Trophoblast cell (in vitro differentiated cells and primary cell): Measurements from ENCODE around the gene RAPGEF2.

Experiments used
- DNase-seq, 2 donors: peaks; one replicate each; pipeline ENCODE4 v3.0.0-alpha.2; 2016
- H2AFZ ChIP-seq: 2 replicates; pipeline ENCODE4 v1.6.1; 2013; ENCODE audit warnings: low read length, moderate library complexity, mild to moderate bottlenecking; ENCODE audit not compliant: insufficient read depth, poor library complexity
- H2AK5ac ChIP-seq: 2 replicates; pipeline ENCODE4 v1.6.1; 2013; ENCODE audit warnings: mild to moderate bottlenecking, low read length
- H2BK120ac ChIP-seq: 2 replicates; pipeline ENCODE4 v1.6.1; 2013; ENCODE audit warnings: low read length, mild to moderate bottlenecking, moderate library complexity; ENCODE audit not compliant: insufficient read depth, poor library complexity
- H2BK12ac ChIP-seq: 2 replicates; pipeline ENCODE4 v1.6.1; 2013; ENCODE audit warnings: mild to moderate bottlenecking, low read length, moderate library complexity
- H2BK5ac ChIP-seq: 2 replicates; pipeline ENCODE4 v1.6.1; 2013; ENCODE audit warnings: low read length, low read depth, moderate library complexity, mild to moderate bottlenecking; ENCODE audit not compliant: poor library complexity
- H3K14ac ChIP-seq: 2 replicates; pipeline ENCODE4 v1.6.1; 2013; ENCODE audit warnings: mild to moderate bottlenecking, low read length
- H3K18ac ChIP-seq: 2 replicates; pipeline ENCODE4 v1.6.1; 2013; ENCODE audit warnings: mild to moderate bottlenecking, low read length
- H3K23ac ChIP-seq: 2 replicates; pipeline ENCODE4 v1.6.1; 2013; ENCODE audit warnings: low read length
- H3K27ac ChIP-seq: 2 replicates; pipeline ENCODE4 v1.5.1; 2013; ENCODE audit warnings: low read depth, mild to moderate bottlenecking, inconsistent platforms, low read length, moderate library complexity
- H3K27me3 ChIP-seq: 2 replicates; pipeline ENCODE4 v1.6.1; 2013; ENCODE audit warnings: inconsistent platforms, mild to moderate bottlenecking, low read length, moderate library complexity; ENCODE audit not compliant: insufficient read depth
- H3K36me3 ChIP-seq, 2 experiments: 1 replicate in 1 of 2; 2 replicates in 1 of 2; pipeline ENCODE4 v1.6.1; 2013; ENCODE audit warnings: low read length in 2 of 2, mild to moderate bottlenecking in 2 of 2, moderate library complexity in 1 of 2; ENCODE audit not compliant: insufficient read depth in 2 of 2, control insufficient read depth in 1 of 2
- H3K4ac ChIP-seq: 2 replicates; pipeline ENCODE4 v1.6.1; 2013; ENCODE audit warnings: low read depth, mild to moderate bottlenecking, low read length, moderate library complexity
- H3K4me1 ChIP-seq, 2 experiments: 1 replicate in 1 of 2; 2 replicates in 1 of 2; pipeline ENCODE4 v1.6.1; 2013; ENCODE audit warnings: low read length in 2 of 2, mild to moderate bottlenecking in 2 of 2, moderate library complexity in 1 of 2; ENCODE audit not compliant: insufficient read depth in 2 of 2, control insufficient read depth in 1 of 2
- H3K4me2 ChIP-seq: 2 replicates; pipeline ENCODE4 v1.6.1; 2013; ENCODE audit warnings: inconsistent platforms, mild to moderate bottlenecking, low read length, moderate library complexity
- H3K4me3 ChIP-seq: 2 replicates; pipeline ENCODE4 v1.5.1; 2013; ENCODE audit warnings: mild to moderate bottlenecking, low read depth, low read length, inconsistent platforms
- H3K79me1 ChIP-seq: one replicate; pipeline ENCODE4 v1.6.1; 2013; ENCODE audit warnings: low read length
- H3K79me2 ChIP-seq: 2 replicates; pipeline ENCODE4 v1.6.1; 2013; ENCODE audit warnings: low read length, mild to moderate bottlenecking; ENCODE audit not compliant: control insufficient read depth, insufficient read depth, poor library complexity
- H3K9ac ChIP-seq: 2 replicates; pipeline ENCODE4 v1.6.1; 2013; ENCODE audit warnings: mild to moderate bottlenecking, low read length
- H3K9me3 ChIP-seq: 2 replicates; pipeline ENCODE4 v1.6.1; 2013; ENCODE audit warnings: low read depth, mild to moderate bottlenecking, control low read depth, inconsistent platforms, low read length; ENCODE audit not compliant: insufficient read depth
- H4K12ac ChIP-seq: 2 replicates; pipeline ENCODE4 v1.6.1; 2013; ENCODE audit warnings: low read depth, mild to moderate bottlenecking, low read length, moderate library complexity
- H4K8ac ChIP-seq: 2 replicates; pipeline ENCODE4 v1.6.1; 2013; ENCODE audit warnings: low read depth, mild to moderate bottlenecking, low read length, moderate library complexity
- H4K91ac ChIP-seq: one replicate; pipeline ENCODE4 v1.6.1; 2013; ENCODE audit warnings: low read depth, mild to moderate bottlenecking, low read length, moderate library complexity
- WGBS: extraction: QIAGEN DNeasy Blood & Tissue Kit; methylation state at CpG from one replicate; pipeline ENCODE4 v1.1.7; 2013; ENCODE audit warnings: missing lambda C conversion rate; ENCODE audit not compliant: insufficient read length, insufficient coverage; ENCODE audit errors: extremely low coverage; 5-methylcytosine and 5-hydroxymethylcytosine counted together

Gene RAPGEF2

DNA sequence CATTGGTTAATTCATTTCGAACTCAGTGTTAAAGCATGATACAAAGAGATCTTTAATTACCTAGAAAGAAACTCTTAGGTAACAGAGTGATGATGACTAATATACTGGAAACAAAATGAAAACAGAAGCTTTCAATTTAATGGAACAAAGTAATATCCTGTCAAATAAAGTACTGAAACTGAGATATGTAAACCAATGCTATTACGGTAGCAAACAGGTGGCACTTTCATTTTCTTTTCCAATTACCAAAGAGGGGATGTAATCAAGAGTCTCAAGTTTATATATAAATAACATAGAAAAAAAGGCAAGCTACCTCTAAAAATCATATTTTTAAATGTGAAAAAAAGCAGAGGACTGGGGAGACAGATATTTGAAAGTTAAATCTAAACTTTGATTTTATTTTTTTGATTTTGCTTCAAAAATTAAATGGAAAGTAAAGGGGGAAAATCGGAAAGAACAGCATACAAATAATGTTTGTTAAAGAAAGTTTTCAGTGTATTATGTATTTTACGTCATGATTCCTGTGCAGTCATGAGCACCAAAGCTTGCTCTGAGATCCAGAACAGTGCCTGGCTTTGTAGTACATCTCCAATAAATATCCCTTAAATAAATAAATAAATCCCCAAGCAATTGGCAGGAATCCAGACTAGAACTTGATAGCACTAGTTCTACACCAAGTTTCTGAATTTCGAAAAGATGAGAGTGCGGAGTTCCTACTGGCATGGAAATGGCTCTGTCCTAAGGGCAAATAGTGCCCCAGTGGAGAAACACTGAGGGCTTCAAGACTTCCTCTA lies 25.0 kb upstream of the RAPGEF2 start:
- no peak overlapping the region for H3K4ac ChIP-seq

DNA sequence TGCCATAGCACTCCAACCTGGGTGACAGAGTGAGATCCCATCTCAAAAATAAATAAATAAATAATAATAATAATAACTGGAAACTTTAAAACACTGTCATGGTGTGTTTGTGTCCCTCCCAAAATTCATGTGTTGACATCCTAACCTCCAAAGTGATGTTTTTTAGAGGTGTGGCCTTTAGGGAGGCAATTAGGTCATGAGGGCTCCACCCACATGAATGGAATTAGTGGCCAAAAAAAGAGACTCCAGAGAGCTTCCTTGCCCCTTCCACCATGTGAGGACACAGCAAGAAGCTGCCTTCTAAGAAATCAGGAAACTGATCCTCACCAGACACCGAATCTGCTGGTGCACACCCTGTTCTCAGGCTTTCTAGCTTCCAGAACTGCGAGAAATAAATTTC lies 23.8 kb upstream of the RAPGEF2 start:
- H3K36me3 ChIP-seq, result no peaks in the 10 kb centered on the region
- H4K8ac ChIP-seq, result no peak overlapping the region
- DNase-seq, result no peak
- no peak overlapping the region for H2AK5ac ChIP-seq
- no peak overlapping the region for H3K4me2 ChIP-seq
- no peaks in the 10 kb centered on the region for H3K79me1 ChIP-seq
- H3K4me1 ChIP-seq, result no peaks in the 10 kb centered on the region
- H3K14ac ChIP-seq, result no peak overlapping the region
- WGBS, result no CpG with 5 or more reads among the region's 2 CpGs
- H2BK120ac ChIP-seq, result no peak overlapping the region
- no peaks in the 10 kb centered on the region for H3K79me2 ChIP-seq
- no peak overlapping the region for H3K4ac ChIP-seq
- H3K9ac ChIP-seq, result no peak overlapping the region
- H3K9me3 ChIP-seq, result no peaks in the 10 kb centered on the region
- no peak overlapping the region for H3K18ac ChIP-seq
- no peak overlapping the region for H4K12ac ChIP-seq
- H3K27me3 ChIP-seq, result no peaks in the 10 kb centered on the region
- H2AFZ ChIP-seq, result no peak overlapping the region
- H2BK5ac ChIP-seq, result no peak overlapping the region
- no peak overlapping the region for H3K4me3 ChIP-seq
- no peak overlapping the region for H2BK12ac ChIP-seq
- no peak overlapping the region for H3K27ac ChIP-seq
- H4K91ac ChIP-seq, result no peak overlapping the region
- H3K23ac ChIP-seq, result no peak overlapping the region

More for the DNA sequence above, 25.0 kb upstream of the RAPGEF2 start:
- no peak overlapping the region for H4K8ac ChIP-seq
- no peak overlapping the region for H4K12ac ChIP-seq
- no peak overlapping the region for H2BK12ac ChIP-seq
- H3K27me3 ChIP-seq, result no peaks in the 10 kb centered on the region
- H3K23ac ChIP-seq, result no peak overlapping the region
- H3K4me3 ChIP-seq, result no peak overlapping the region
- H3K18ac ChIP-seq, result no peak overlapping the region
- H2AK5ac ChIP-seq, result no peak overlapping the region
- no peak overlapping the region for H3K4me2 ChIP-seq
- no peaks in the 10 kb centered on the region for H3K79me2 ChIP-seq
- no peak overlapping the region for H3K27ac ChIP-seq
- H2BK120ac ChIP-seq, result no peak overlapping the region
- H3K14ac ChIP-seq, result no peak overlapping the region
- H3K4me1 ChIP-seq, result no peaks in the 10 kb centered on the region
- H3K9me3 ChIP-seq, result no peaks in the 10 kb centered on the region
- no peak overlapping the region for H2AFZ ChIP-seq
- H3K36me3 ChIP-seq, result no peaks in the 10 kb centered on the region
- H3K79me1 ChIP-seq, result no peaks in the 10 kb centered on the region
- H3K9ac ChIP-seq, result no peak overlapping the region
- H2BK5ac ChIP-seq, result no peak overlapping the region
- WGBS, result no CpG with 5 or more reads among the region's 6 CpGs
- no peak overlapping the region for H4K91ac ChIP-seq
- DNase-seq, result no peak

DNA sequence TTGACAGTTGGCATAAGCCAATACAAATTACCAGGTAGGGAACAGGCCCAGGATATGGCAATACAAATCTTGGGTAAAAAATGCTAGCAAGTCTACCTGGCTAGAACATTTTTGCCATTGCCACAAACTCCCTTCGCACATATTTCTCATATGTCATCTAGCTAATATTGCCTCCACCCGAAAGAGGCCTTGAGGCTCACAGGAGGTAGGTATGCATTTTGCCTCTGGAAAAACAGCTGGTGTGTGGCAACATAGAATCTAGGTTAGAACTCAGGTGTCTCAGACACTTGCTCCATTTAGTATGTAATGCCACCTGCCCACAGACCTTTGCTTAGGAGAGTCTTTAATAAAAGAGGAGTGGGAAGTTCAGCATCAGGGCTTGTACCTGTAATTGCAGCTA lies 16.3 kb upstream of the RAPGEF2 start:
- H3K4ac ChIP-seq, result no peak overlapping the region
- H4K91ac ChIP-seq, result no peak overlapping the region
- H3K9me3 ChIP-seq, result no peaks in the 10 kb centered on the region
- no peak overlapping the region for H2BK120ac ChIP-seq
- H3K14ac ChIP-seq, result no peak overlapping the region
- no peak overlapping the region for H3K4me2 ChIP-seq
- H3K18ac ChIP-seq, result no peak overlapping the region
- H3K79me1 ChIP-seq, result no peaks in the 10 kb centered on the region
- no peak overlapping the region for H4K12ac ChIP-seq
- no peak overlapping the region for H2BK12ac ChIP-seq
- H3K36me3 ChIP-seq, result no peaks in the 10 kb centered on the region
- no peak overlapping the region for H3K9ac ChIP-seq
- H3K23ac ChIP-seq, result no peak overlapping the region
- no peak overlapping the region for H4K8ac ChIP-seq
- no peak overlapping the region for H3K4me3 ChIP-seq
- no peak overlapping the region for H3K27ac ChIP-seq
- H3K79me2 ChIP-seq, result no peaks in the 10 kb centered on the region
- no peak overlapping the region for H2AFZ ChIP-seq
- no peaks in the 10 kb centered on the region for H3K27me3 ChIP-seq
- H2AK5ac ChIP-seq, result no peak overlapping the region
- no CpG with 5 or more reads among the region's 2 CpGs for WGBS
- peak; percentile 90 to 96 for DNase-seq
- H3K4me1 ChIP-seq, result no peaks in the 10 kb centered on the region
- no peak overlapping the region for H2BK5ac ChIP-seq

DNA sequence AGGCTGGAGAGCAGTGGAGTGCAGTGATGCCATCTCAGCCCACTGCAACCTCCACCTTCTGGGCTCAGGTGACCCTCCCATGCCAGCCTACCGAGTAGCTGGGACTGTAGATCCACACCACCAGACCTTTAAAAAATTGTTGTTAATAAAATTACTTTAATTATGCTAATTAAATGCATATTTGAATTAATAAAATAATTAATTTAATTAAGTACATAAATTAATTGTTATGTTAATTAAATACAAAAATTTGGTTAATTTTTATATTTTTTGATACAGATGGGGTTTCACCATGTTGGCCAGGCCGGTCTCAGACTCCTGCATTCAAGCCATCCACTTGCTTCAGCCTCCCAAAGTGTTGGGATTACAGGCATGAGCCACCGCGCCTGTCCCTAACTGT lies 12.6 kb upstream of the RAPGEF2 start:
- Histone ChIP-seq H3K27me3 (no peaks in the 10 kb centered on the region), H2AK5ac (no peak overlapping the region), H2BK120ac (no peak overlapping the region), H4K91ac (no peak overlapping the region), H3K4me1 (no peaks in the 10 kb centered on the region), H3K4me2 (no peak overlapping the region), H3K79me1 (no peaks in the 10 kb centered on the region), H3K4me3 (no peak overlapping the region), H3K14ac (no peak overlapping the region), H2BK5ac (no peak overlapping the region), H4K8ac (no peak overlapping the region), H2BK12ac (no peak overlapping the region), H3K23ac (no peak overlapping the region), H3K18ac (no peak overlapping the region), H4K12ac (no peak overlapping the region), H3K79me2 (no peaks in the 10 kb centered on the region), H3K9me3 (no peaks in the 10 kb centered on the region), H2AFZ (no peak overlapping the region), H3K27ac (no peak overlapping the region), H3K9ac (no peak overlapping the region), H3K36me3 (no peaks in the 10 kb centered on the region), H3K4ac (no peak overlapping the region)
- no peak for DNase-seq
- no CpG with 5 or more reads among the region's 4 CpGs for WGBS
